Measurements from ENCODE around the gene STUM.

DNA sequence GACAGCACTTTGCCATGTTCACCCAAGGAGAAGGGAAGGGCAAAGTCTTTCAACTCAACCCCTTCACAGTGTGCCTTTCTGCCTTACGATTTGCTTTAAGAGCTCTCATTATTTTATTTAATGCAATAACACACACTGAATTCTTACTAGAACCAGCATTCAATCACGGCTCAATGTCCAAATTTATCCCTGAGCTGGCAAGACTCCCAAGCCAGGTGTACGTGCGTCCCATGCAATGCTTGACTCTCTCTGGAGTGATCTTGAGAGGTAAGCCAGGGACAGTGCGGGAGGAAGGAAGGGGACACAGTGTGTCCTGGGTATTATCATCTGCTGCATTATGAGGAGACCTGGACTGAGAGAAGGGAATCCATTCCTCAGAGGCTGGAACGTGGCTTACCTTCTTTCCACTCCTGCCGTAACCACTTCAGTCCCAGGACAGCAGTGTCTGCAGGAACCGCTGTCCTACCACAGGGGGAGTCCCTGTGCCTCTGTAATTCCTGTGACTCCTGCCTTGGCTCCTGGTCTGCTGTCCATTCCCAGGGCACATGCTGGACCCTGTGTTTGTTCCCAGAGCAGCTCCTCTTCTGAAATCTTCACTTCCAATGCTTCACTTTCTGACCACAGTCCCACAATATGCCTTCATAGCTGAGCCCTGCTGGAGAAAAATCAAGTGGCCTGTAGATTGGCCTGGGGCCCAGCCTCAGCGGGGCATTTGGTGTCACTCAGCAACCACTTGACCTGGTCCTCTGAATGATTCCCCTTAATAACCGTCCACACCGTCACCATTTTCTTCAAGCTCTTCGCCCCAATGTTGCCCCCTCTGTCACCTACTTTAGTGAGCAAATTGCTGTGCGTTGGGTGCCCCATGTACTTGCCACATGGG is 28.6 kb upstream of the STUM start:
- no peak for TF ChIP-seq POLR2AphosphoS5 (IDR thresholded peaks at IDR 0.05)
- TF ChIP-seq, protein P1, sequence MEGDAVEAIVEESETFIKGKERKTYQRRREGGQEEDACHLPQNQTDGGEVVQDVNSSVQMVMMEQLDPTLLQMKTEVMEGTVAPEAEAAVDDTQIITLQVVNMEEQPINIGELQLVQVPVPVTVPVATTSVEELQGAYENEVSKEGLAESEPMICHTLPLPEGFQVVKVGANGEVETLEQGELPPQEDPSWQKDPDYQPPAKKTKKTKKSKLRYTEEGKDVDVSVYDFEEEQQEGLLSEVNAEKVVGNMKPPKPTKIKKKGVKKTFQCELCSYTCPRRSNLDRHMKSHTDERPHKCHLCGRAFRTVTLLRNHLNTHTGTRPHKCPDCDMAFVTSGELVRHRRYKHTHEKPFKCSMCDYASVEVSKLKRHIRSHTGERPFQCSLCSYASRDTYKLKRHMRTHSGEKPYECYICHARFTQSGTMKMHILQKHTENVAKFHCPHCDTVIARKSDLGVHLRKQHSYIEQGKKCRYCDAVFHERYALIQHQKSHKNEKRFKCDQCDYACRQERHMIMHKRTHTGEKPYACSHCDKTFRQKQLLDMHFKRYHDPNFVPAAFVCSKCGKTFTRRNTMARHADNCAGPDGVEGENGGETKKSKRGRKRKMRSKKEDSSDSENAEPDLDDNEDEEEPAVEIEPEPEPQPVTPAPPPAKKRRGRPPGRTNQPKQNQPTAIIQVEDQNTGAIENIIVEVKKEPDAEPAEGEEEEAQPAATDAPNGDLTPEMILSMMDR (IDR thresholded peaks at IDR 0.05), result no peak

Data from upper lobe of left lung (tissue), 4 donors.